GM13977 (cell line): ENCODE measurements around the gene POLR2H.

ENCODE experiments used
- DNase-seq: peaks from one replicate; pipeline ENCODE4 v3.0.0; 2012; ENCODE audit warnings: low spot score
- in situ Hi-C: fragments of 300-500 bp; cut with MboI; formaldehyde crosslinking; loops from one replicate; pipeline ENCODE4 v1.12.0; 2022; ENCODE audit warnings: low sequenced_read_pairs, low pct_unique_long_range_greater_than_20kb, mixed read lengths, inconsistent platforms; ENCODE audit not compliant: unreplicated experiment
- TF ChIP-seq, protein P1 (sequence below): IDR thresholded peaks from 2 replicates; pipeline ENCODE4 v1.5.1; 2012; ENCODE audit warnings: mild to moderate bottlenecking, control low read depth; ENCODE audit not compliant: insufficient read depth; ENCODE audit errors: extremely low read depth, missing control alignments

Gene POLR2H

GRCh38 chr3:184391266-184391665, 29.8 kb downstream of the POLR2H start:
- TF ChIP-seq, protein P1, sequence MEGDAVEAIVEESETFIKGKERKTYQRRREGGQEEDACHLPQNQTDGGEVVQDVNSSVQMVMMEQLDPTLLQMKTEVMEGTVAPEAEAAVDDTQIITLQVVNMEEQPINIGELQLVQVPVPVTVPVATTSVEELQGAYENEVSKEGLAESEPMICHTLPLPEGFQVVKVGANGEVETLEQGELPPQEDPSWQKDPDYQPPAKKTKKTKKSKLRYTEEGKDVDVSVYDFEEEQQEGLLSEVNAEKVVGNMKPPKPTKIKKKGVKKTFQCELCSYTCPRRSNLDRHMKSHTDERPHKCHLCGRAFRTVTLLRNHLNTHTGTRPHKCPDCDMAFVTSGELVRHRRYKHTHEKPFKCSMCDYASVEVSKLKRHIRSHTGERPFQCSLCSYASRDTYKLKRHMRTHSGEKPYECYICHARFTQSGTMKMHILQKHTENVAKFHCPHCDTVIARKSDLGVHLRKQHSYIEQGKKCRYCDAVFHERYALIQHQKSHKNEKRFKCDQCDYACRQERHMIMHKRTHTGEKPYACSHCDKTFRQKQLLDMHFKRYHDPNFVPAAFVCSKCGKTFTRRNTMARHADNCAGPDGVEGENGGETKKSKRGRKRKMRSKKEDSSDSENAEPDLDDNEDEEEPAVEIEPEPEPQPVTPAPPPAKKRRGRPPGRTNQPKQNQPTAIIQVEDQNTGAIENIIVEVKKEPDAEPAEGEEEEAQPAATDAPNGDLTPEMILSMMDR: no peak
- in situ Hi-C loops: no loop called here
- no peak for DNase-seq

- TF ChIP-seq, protein P1: no peak
- in situ Hi-C loops: no loop called here
- DNase-seq: no peak
Measured at GRCh38 chr3:184395320-184395660, 33.8 kb downstream of the POLR2H start.

- DNase-seq: no peak
- in situ Hi-C loops: no loop called here
- TF ChIP-seq, protein P1: no peak
Measured at GRCh38 chr3:184399410-184399809, 37.9 kb downstream of the POLR2H start.

- no peak for DNase-seq
- in situ Hi-C loops: loop anchor here (25.0 kb wide), 1 partner anchor 107 kb away; no protein-coding TSS in a partner anchor
- TF ChIP-seq, protein P1: no peak
Measured at GRCh38 chr3:184405075-184406030, 43.8 kb downstream of the POLR2H start.

DNA sequence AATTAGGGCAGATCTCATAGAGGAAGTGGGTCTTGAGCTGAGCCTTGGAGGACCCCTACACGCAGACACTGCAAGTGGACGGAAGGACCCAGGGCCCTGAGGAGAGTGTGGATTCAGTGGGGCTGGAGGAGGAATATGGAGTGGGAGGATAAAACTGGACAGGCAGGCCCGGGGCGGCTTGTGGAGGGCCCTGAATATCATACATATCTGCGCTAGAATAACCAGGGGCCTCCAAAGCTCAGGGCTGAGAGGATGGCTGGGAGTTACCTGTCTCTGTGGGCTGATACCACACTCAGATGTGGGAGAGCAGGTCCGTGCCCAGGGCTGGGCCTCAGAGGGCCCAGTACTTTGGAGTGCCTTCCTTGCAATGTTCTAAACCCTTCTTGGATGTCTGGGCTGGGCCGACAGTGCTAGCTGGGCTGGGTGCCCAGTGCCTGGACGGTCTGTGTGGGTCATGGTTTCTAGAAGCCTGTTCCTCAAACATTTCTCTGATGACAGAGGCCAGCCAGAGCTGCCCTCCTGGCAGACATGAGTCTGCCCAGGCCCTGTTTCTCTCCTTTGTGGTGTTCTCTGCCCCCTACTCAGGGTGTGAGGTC, 47.9 kb downstream of the POLR2H start:
- no peak for DNase-seq
- TF ChIP-seq, protein P1: no peak
- in situ Hi-C loops: loop anchor here (25.0 kb wide), 1 partner anchor 103 kb away; no protein-coding TSS in a partner anchor

DNA sequence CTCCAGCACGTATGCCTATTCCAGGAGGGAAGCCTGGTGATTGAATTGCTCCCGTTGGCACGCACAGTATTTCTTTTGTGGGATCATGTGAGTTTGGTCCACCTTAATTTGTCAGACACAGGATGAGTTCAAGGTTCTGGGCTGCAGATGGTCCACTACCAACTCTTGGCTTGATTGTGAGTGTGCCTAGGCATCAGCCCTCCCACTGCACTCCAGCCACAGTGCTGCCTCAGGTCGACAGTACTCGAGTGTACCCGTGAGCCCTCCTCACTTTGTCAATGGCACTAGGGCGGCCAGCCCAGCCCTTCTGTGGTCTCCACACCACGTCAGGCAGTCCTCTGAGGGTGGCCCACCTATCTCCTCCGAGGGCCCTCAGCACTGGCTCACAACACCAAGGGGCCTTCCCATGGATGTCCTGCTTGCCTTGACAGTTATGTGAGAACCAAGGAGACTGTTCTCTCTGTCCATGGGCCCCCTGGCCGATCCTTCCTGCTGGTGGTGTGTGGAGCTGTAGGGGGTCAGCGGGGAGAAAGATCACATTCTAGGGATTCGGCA, 48.5 kb downstream of the POLR2H start:
- no peak for DNase-seq
- TF ChIP-seq, protein P1: no peak
- in situ Hi-C loops: loop anchor here (25.0 kb wide), 1 partner anchor 102 kb away; no protein-coding TSS in a partner anchor
